H9 (cell line): Measurements from ENCODE around the gene ARPC5. TPM values are rescaled to one million over a fixed set of nuclear protein-coding genes. Genes with fewer than 3 reads are reported as not detected.

ENCODE experiments used
- DNase-seq: peaks from one replicate; pipeline ENCODE4 v3.0.0-alpha.2; 2017
- H2AFZ ChIP-seq: one replicate; pipeline ENCODE4 v1.6.1; 2013; ENCODE audit warnings: mild to moderate bottlenecking, low read length, control low read depth, moderate library complexity
- H2AK5ac ChIP-seq: 2 replicates; pipeline ENCODE4 v1.6.1; 2013; ENCODE audit warnings: low read length, control low read depth, mixed read lengths; ENCODE audit not compliant: insufficient read length
- H2BK120ac ChIP-seq: one replicate; pipeline ENCODE4 v1.6.1; 2013; ENCODE audit warnings: low read depth, mild to moderate bottlenecking, low read length, control low read depth, inconsistent platforms; ENCODE audit not compliant: poor library complexity, severe bottlenecking
- H2BK12ac ChIP-seq: 2 replicates; pipeline ENCODE4 v1.6.1; 2013; ENCODE audit warnings: low read length, control low read depth, mixed read lengths, low read depth; ENCODE audit not compliant: insufficient read length
- H2BK15ac ChIP-seq: 2 replicates; pipeline ENCODE4 v1.6.1; 2013; ENCODE audit warnings: low read depth, low read length, control low read depth
- H2BK20ac ChIP-seq: one replicate; pipeline ENCODE4 v1.6.1; 2013; ENCODE audit warnings: low read depth, mild to moderate bottlenecking, low read length, control low read depth, inconsistent platforms; ENCODE audit not compliant: poor library complexity, severe bottlenecking
- H2BK5ac ChIP-seq: 2 replicates; pipeline ENCODE4 v1.6.1; 2013; ENCODE audit warnings: low read length, control low read depth, mixed read lengths; ENCODE audit not compliant: insufficient read length
- H3K14ac ChIP-seq: 2 replicates; pipeline ENCODE4 v1.6.1; 2013; ENCODE audit warnings: low read length, control low read depth; ENCODE audit not compliant: insufficient read depth
- H3K18ac ChIP-seq: 2 replicates; pipeline ENCODE4 v1.6.1; 2013; ENCODE audit warnings: low read depth, mild to moderate bottlenecking, mixed read lengths, low read length, control low read depth; ENCODE audit not compliant: insufficient read length
- H3K23ac ChIP-seq: 2 replicates; pipeline ENCODE4 v1.6.1; 2013; ENCODE audit warnings: low read length, control low read depth, mixed read lengths, low read depth; ENCODE audit not compliant: insufficient read length
- H3K23me2 ChIP-seq: 2 replicates; pipeline ENCODE4 v1.6.1; 2013; ENCODE audit warnings: low read depth, mild to moderate bottlenecking, mixed read lengths, low read length, control low read depth; ENCODE audit not compliant: insufficient read length, poor library complexity, severe bottlenecking
- H3K27ac ChIP-seq: 2 replicates; pipeline ENCODE4 v1.5.1; 2013; ENCODE audit warnings: low read length, control low read depth, mixed read lengths, low read depth; ENCODE audit not compliant: insufficient read length
- H3K27me3 ChIP-seq: 2 replicates; pipeline ENCODE4 v1.6.1; 2013; ENCODE audit warnings: low read length, control low read depth, inconsistent platforms; ENCODE audit not compliant: insufficient read depth
- H3K4ac ChIP-seq: 2 replicates; pipeline ENCODE4 v1.6.1; 2013; ENCODE audit warnings: low read depth, mild to moderate bottlenecking, control low read depth, inconsistent platforms, low read length, moderate library complexity
- H3K4me1 ChIP-seq: 2 replicates; pipeline ENCODE4 v1.6.1; 2013; ENCODE audit warnings: low read length, control low read depth, inconsistent platforms; ENCODE audit not compliant: insufficient read depth
- H3K4me2 ChIP-seq: 2 replicates; pipeline ENCODE4 v1.6.1; 2013; ENCODE audit warnings: low read length, control low read depth, mixed read lengths; ENCODE audit not compliant: insufficient read length, insufficient read depth
- H3K56ac ChIP-seq: 2 replicates; pipeline ENCODE4 v1.6.1; 2013; ENCODE audit warnings: low read depth, mild to moderate bottlenecking, mixed read lengths, low read length, control low read depth; ENCODE audit not compliant: insufficient read length
- H3K79me1 ChIP-seq: 2 replicates; pipeline ENCODE4 v1.6.1; 2013; ENCODE audit warnings: low read depth, mild to moderate bottlenecking, moderate library complexity, low read length, control low read depth, inconsistent platforms; ENCODE audit not compliant: insufficient read depth, poor library complexity, severe bottlenecking
- H3K79me2 ChIP-seq: 2 replicates; pipeline ENCODE4 v1.6.1; 2013; ENCODE audit warnings: low read length, control low read depth, inconsistent platforms; ENCODE audit not compliant: insufficient read depth
- H3K9ac ChIP-seq: 2 replicates; pipeline ENCODE4 v1.6.1; 2013; ENCODE audit warnings: low read length, control low read depth, mixed read lengths; ENCODE audit not compliant: insufficient read length; ENCODE audit errors: extremely low read depth
- H3K9me3 ChIP-seq: one replicate; pipeline ENCODE4 v1.6.1; 2013; ENCODE audit warnings: low read depth, low read length, inconsistent platforms; ENCODE audit not compliant: control insufficient read depth
- H3T11ph ChIP-seq: one replicate; pipeline ENCODE4 v1.6.1; 2013; ENCODE audit warnings: mild to moderate bottlenecking, low read length, control low read depth, inconsistent platforms
- H4K20me1 ChIP-seq: one replicate; pipeline ENCODE4 v1.6.1; 2013; ENCODE audit not compliant: control insufficient read depth, insufficient read length, insufficient read depth
- H4K5ac ChIP-seq: 2 replicates; pipeline ENCODE4 v1.6.1; 2013; ENCODE audit warnings: low read depth, mild to moderate bottlenecking, mixed read lengths, low read length, control low read depth; ENCODE audit not compliant: insufficient read length
- H4K8ac ChIP-seq: replicated peaks from 2 replicates; pipeline ENCODE4 v1.6.1; 2013; ENCODE audit warnings: low read length, control low read depth, mixed read lengths, low read depth; ENCODE audit not compliant: insufficient read length
- H4K91ac ChIP-seq: 2 replicates; pipeline ENCODE4 v1.6.1; 2013; ENCODE audit warnings: low read depth, mild to moderate bottlenecking, moderate library complexity, mixed read lengths, low read length, control low read depth; ENCODE audit not compliant: insufficient read length
- H3K27ac Mint-ChIP-seq, 3 experiments: 2 replicates in 2 of 3; 3 replicates in 1 of 3; pipeline ENCODE4 v1.8.0; 2020 to 2021; ENCODE audit warnings: mixed read lengths in 3 of 3, mild to moderate bottlenecking in 1 of 3, moderate library complexity in 1 of 3
- H3K27me3 Mint-ChIP-seq: 2 replicates; pipeline ENCODE4 v1.8.0; 2021; ENCODE audit warnings: low read depth, mild to moderate bottlenecking, moderate library complexity, mixed read lengths
- H3K36me3 Mint-ChIP-seq, 3 experiments: 2 replicates in 2 of 3; 3 replicates in 1 of 3; pipeline ENCODE4 v1.8.0; 2020 to 2021; ENCODE audit warnings: low read depth in 3 of 3, mixed read lengths in 3 of 3; ENCODE audit not compliant: insufficient read depth in 1 of 3
- H3K4me1 Mint-ChIP-seq, 2 experiments: 2 replicates each; pipeline ENCODE4 v1.8.0; 2020; ENCODE audit warnings: mixed read lengths in 2 of 2
- H3K4me3 Mint-ChIP-seq, 2 experiments: 2 replicates in 1 of 2; 3 replicates in 1 of 2; pipeline ENCODE4 v1.8.0; 2020 to 2021; ENCODE audit warnings: mild to moderate bottlenecking in 2 of 2, mixed read lengths in 2 of 2, moderate library complexity in 1 of 2
- H3K9me3 Mint-ChIP-seq, 2 experiments: 2 replicates in 1 of 2; 3 replicates in 1 of 2; pipeline ENCODE4 v1.8.0; 2020; ENCODE audit warnings: mild to moderate bottlenecking in 2 of 2, mixed read lengths in 2 of 2, moderate library complexity in 1 of 2
- WGBS: extraction: QIAGEN DNeasy Blood & Tissue Kit; methylation state at CpG from one replicate; pipeline ENCODE4 v1.1.7; 2013; ENCODE audit warnings: missing lambda C conversion rate, low lambda C conversion rate, mixed read lengths; ENCODE audit not compliant: insufficient read length; ENCODE audit errors: extremely low coverage; 5-methylcytosine and 5-hydroxymethylcytosine counted together
- total RNA-seq: library from RNA; stranded (reverse); gene quantifications from 2 replicates; pipeline ENCODE4 v1.2.1, GENCODE V29; 2021
- TF ChIP-seq, protein P1 (sequence below): fragments of 200-600 bp; sonication (generic); conservative IDR thresholded peaks from 3 replicates; pipeline ENCODE4 v1.8.0; 2021; ENCODE audit warnings: antibody characterized with exemption, mild to moderate bottlenecking

Gene ARPC5
- total RNA-seq, 1 experiment from 2014 or later, result 67.7 TPM

DNA sequence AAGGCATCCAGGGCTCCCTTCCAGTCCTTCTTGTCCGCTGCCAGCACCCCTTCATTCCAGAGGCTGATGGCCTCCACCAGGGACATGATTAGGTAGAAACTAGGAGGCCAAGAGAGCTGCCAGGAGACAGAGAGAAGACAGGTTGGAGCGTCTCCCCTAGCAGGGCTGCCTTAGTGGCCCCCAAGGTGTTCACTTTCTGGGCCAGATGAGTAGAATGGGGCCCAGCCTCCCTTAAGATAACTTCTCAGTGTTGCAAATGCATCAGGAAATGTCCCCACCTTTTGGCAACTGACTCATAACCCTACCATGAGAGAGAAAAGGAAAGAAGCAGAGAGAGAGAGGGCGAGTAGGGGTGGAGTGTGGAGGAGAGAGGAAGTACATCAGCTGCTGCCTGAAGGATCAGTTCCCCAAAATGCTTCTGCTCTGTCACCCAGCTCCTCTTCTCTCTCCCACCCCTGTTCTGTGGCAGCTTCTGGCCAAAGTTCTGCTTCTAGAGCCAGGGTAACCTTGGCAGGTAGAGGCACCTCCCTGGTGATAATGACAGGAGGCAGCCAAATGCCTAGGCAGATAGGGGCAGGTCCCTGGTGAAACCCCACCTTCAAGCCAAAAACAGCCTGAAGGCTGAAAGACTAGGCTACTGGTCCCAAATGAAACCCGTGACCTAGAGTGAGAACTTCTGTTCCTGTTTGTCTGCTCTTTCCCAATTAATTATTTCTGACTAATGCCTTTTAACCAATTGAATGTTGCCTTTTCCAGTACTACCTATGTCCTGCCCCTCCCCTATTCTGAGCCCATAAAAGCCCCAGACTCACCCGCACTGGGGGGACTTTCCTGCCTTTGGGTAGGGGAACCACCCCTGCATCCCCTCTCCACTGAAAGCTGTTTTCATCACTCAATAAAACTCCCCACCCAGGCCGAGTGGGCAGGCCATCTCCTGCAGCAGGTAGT lies 45.1 kb downstream of the ARPC5 start, which contains the start of gene NCF2:
Gene NCF2 (minus strand): TSS at position 216 of the 948 bp plus-strand sequence. CDS start 130 bp downstream, at position 86.
- Mint-ChIP-seq H3K4me1 (peaks cover 36 to 39% of the 10 kb centered on the region in 2 experiments), H3K36me3 (no peaks in the 10 kb centered on the region), H3K9me3 (no peaks in the 10 kb centered on the region), H3K4me3 (no peak within 1 kb of the TSS), H3K27me3 (no peaks in the 10 kb centered on the region), H3K27ac (no peak within 1 kb of the TSS; a peak in 1 of 7 replicates)
- H3K27ac ChIP-seq, result no peak within 1 kb of the TSS
- no peak within 1 kb of the TSS for H3K4ac ChIP-seq
- no peaks in the 10 kb centered on the region for H3K23me2 ChIP-seq
- no peak within 1 kb of the TSS for H4K5ac ChIP-seq
- no peak within 1 kb of the TSS for H2AFZ ChIP-seq
- no peaks in the 10 kb centered on the region for H3K27me3 ChIP-seq
- no CpG with 5 or more reads among the region's 6 CpGs for WGBS
- no peak within 1 kb of the TSS for H2BK12ac ChIP-seq
- H3K18ac ChIP-seq, result no peak within 1 kb of the TSS
- H3K79me2 ChIP-seq, result no peaks in the 10 kb centered on the region
- H3K9ac ChIP-seq, result no peak within 1 kb of the TSS
- peaks cover 4% of the 10 kb centered on the region; the same call in 1 of the 2 replicates for H3K4me1 ChIP-seq
- no peak within 1 kb of the TSS for H4K8ac ChIP-seq
- H2BK20ac ChIP-seq, result no peak within 1 kb of the TSS
- no peaks in the 10 kb centered on the region for H3K9me3 ChIP-seq
- no peak within 1 kb of the TSS for H3T11ph ChIP-seq
- no peak within 1 kb of the TSS for H2BK120ac ChIP-seq
- H3K14ac ChIP-seq, result no peak within 1 kb of the TSS
- H2AK5ac ChIP-seq, result no peak within 1 kb of the TSS
- TF ChIP-seq, protein P1, sequence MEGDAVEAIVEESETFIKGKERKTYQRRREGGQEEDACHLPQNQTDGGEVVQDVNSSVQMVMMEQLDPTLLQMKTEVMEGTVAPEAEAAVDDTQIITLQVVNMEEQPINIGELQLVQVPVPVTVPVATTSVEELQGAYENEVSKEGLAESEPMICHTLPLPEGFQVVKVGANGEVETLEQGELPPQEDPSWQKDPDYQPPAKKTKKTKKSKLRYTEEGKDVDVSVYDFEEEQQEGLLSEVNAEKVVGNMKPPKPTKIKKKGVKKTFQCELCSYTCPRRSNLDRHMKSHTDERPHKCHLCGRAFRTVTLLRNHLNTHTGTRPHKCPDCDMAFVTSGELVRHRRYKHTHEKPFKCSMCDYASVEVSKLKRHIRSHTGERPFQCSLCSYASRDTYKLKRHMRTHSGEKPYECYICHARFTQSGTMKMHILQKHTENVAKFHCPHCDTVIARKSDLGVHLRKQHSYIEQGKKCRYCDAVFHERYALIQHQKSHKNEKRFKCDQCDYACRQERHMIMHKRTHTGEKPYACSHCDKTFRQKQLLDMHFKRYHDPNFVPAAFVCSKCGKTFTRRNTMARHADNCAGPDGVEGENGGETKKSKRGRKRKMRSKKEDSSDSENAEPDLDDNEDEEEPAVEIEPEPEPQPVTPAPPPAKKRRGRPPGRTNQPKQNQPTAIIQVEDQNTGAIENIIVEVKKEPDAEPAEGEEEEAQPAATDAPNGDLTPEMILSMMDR, result no peak
- H3K23ac ChIP-seq, result no peak within 1 kb of the TSS
- H4K20me1 ChIP-seq, result no peaks in the 10 kb centered on the region
- no peaks in the 10 kb centered on the region for H3K79me1 ChIP-seq
- no peak within 1 kb of the TSS for H2BK15ac ChIP-seq
- no peak within 1 kb of the TSS for H4K91ac ChIP-seq
- H3K4me2 ChIP-seq, result no peak within 1 kb of the TSS
- no peak within 1 kb of the TSS for H2BK5ac ChIP-seq
- no peak within 1 kb of the TSS for H3K56ac ChIP-seq
- DNase-seq, result no peak
